Keratinocyte (primary cell): Measurements from ENCODE around the gene KLF6. TPM values are rescaled to one million over a fixed set of nuclear protein-coding genes. Genes with fewer than 3 reads are reported as not detected.

Experiments used
- DNase-seq: peaks from one replicate; pipeline ENCODE4 v3.0.0-alpha.2; 2011; ENCODE audit warnings: low read depth, missing footprints, low spot score
- FAIRE-seq: peaks from 2 replicates; lab custom pipeline; 2011; peaks lifted over from hg19 to GRCh38; lab: Jason Lieb, UNC
- H2AFZ ChIP-seq: 2 replicates; pipeline ENCODE4 v1.6.0; 2012; ENCODE audit warnings: low read length, control low read depth, inconsistent platforms; ENCODE audit not compliant: control insufficient read depth
- H3K27ac ChIP-seq: 2 replicates; pipeline ENCODE4 v1.5.1; 2011; ENCODE audit warnings: low read length; ENCODE audit not compliant: control insufficient read depth, insufficient read depth
- H3K27me3 ChIP-seq: 3 replicates; pipeline ENCODE4 v1.6.0; 2011; ENCODE audit warnings: low read length; ENCODE audit not compliant: control insufficient read depth, insufficient read depth; ENCODE audit errors: extremely low read depth
- H3K36me3 ChIP-seq, 2 experiments: 2 replicates in 1 of 2; 3 replicates in 1 of 2; pipeline ENCODE4 v1.5.1; 2011; ENCODE audit warnings: low read length in 2 of 2, mild to moderate bottlenecking in 1 of 2; ENCODE audit not compliant: control insufficient read depth in 2 of 2, insufficient read depth in 2 of 2; ENCODE audit errors: extremely low read depth in 1 of 2
- H3K4me1 ChIP-seq: 3 replicates; pipeline ENCODE4 v1.5.1; 2011; ENCODE audit warnings: low read length; ENCODE audit not compliant: control insufficient read depth, insufficient read depth; ENCODE audit errors: extremely low read depth
- H3K4me2 ChIP-seq: 3 replicates; pipeline ENCODE4 v1.6.0; 2011; ENCODE audit warnings: low read depth, low read length; ENCODE audit not compliant: control insufficient read depth, insufficient read depth; ENCODE audit errors: extremely low read depth
- H3K4me3 ChIP-seq, 3 experiments: fragments of 200-600 bp in 1 of 3; sonication (generic) in 1 of 3; 2 replicates in 2 of 3; 3 replicates in 1 of 3; pipeline ENCODE4 v1.5.1; 2011 to 2016; ENCODE audit warnings: low read length in 3 of 3, mild to moderate bottlenecking in 3 of 3, control low read depth in 2 of 3, inconsistent platforms in 1 of 3, low read depth in 1 of 3, mixed read lengths in 1 of 3, mixed run types in 1 of 3, moderate library complexity in 1 of 3; ENCODE audit not compliant: control insufficient read depth in 2 of 3, insufficient read depth in 2 of 3; ENCODE audit errors: extremely low read depth in 1 of 3
- H3K79me2 ChIP-seq: 2 replicates; pipeline ENCODE4 v1.6.0; 2012; ENCODE audit warnings: low read length; ENCODE audit not compliant: control insufficient read depth, insufficient read depth
- H3K9ac ChIP-seq: 3 replicates; pipeline ENCODE4 v1.6.0; 2011; ENCODE audit warnings: low read length; ENCODE audit not compliant: control insufficient read depth, insufficient read depth; ENCODE audit errors: extremely low read depth
- H3K9me1 ChIP-seq: 3 replicates; pipeline ENCODE4 v1.6.0; 2011; ENCODE audit warnings: low read length; ENCODE audit not compliant: control insufficient read depth, insufficient read depth; ENCODE audit errors: extremely low read depth
- H3K9me3 ChIP-seq: 2 replicates; pipeline ENCODE4 v1.5.1; 2012; ENCODE audit warnings: low read depth, low read length; ENCODE audit not compliant: control insufficient read depth
- H4K20me1 ChIP-seq: 3 replicates; pipeline ENCODE4 v1.6.0; 2011; ENCODE audit warnings: low read length; ENCODE audit not compliant: control insufficient read depth, insufficient read depth; ENCODE audit errors: extremely low read depth
- EZH2 ChIP-seq: IDR thresholded peaks from one replicate; pipeline ENCODE4 v1.6.1; 2012; ENCODE audit warnings: inconsistent platforms, mild to moderate bottlenecking, low read length, moderate library complexity
- dilution Hi-C: fragments of 300-500 bp; cut with MboI; formaldehyde crosslinking; loops from one replicate; pipeline ENCODE4 v1.7.0; 2020; ENCODE audit warnings: low sequenced_read_pairs; ENCODE audit not compliant: extremely low pct_ligation_motif_present
- polyA plus RNA-seq, 5 experiments: library from polyadenylated mRNA; depleted of rRNA in 3 of 5; stranded (reverse) in 3 of 5; stranded (forward) in 1 of 5; unstranded in 1 of 5; fragments of >200 nt; gene quantifications; 1 replicate in 1 of 5; 2 replicates in 3 of 5; 3 replicates in 1 of 5; pipeline versions ENCODE4 v1.2.1 to v1.2.3, GENCODE V29; 2011 to 2012; ENCODE audit warnings: missing spikeins in 2 of 5, low read depth in 1 of 5, low replicate concordance in 1 of 5
- TF ChIP-seq, protein P1 (sequence below), 3 experiments: IDR thresholded peaks in 1 of 3; conservative IDR thresholded peaks in 1 of 3; optimal IDR thresholded peaks in 1 of 3; 2 replicates in 2 of 3; 3 replicates in 1 of 3; pipeline versions ENCODE3 to v1.5.1; 2011; ENCODE audit warnings: low read length in 3 of 3, mild to moderate bottlenecking in 3 of 3, moderate library complexity in 2 of 3, control low read depth in 1 of 3, inconsistent platforms in 1 of 3; ENCODE audit not compliant: insufficient read depth in 2 of 3; ENCODE audit errors: extremely low read depth in 1 of 3

The KLF6 gene
- polyA plus RNA-seq, 1 donor (not counting 4 experiments of a cell fraction or from before 2014, with no cell fraction given) = 250 TPM

DNA sequence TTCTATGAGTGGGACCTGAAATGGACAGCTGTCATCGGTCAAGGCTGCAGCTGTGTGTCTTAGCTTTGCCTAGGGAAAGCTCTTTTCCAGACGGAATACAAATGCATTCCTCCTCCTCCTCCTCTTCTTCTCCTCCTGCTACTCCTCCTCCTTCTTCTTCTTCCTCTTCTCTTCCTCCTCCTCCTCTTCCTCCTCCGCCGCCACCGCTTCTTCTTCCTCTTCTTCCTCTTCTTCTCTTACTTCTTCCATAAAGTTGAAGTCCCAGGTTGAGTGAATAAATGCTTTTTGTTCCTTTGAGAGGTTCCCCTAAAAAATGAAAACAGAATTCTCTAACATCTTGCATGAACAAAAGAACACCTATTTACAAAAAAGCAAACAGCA lies 28.7 kb downstream of the KLF6 start:
- Histone ChIP-seq H3K36me3 (no peaks in the 10 kb centered on the region), H3K9me3 (no peaks in the 10 kb centered on the region), H3K9ac (no peak overlapping the region), H3K4me3 (no peak overlapping the region), H3K27me3 (no peaks in the 10 kb centered on the region), H3K4me2 (no peak overlapping the region), H2AFZ (no peak overlapping the region), H3K4me1 (peaks cover 41% of the 10 kb centered on the region), H4K20me1 (no peaks in the 10 kb centered on the region), H3K79me2 (no peaks in the 10 kb centered on the region), H3K9me1 (no peaks in the 10 kb centered on the region), H3K27ac (no peak overlapping the region)
- DNase-seq = no peak
- TF ChIP-seq, protein P1, sequence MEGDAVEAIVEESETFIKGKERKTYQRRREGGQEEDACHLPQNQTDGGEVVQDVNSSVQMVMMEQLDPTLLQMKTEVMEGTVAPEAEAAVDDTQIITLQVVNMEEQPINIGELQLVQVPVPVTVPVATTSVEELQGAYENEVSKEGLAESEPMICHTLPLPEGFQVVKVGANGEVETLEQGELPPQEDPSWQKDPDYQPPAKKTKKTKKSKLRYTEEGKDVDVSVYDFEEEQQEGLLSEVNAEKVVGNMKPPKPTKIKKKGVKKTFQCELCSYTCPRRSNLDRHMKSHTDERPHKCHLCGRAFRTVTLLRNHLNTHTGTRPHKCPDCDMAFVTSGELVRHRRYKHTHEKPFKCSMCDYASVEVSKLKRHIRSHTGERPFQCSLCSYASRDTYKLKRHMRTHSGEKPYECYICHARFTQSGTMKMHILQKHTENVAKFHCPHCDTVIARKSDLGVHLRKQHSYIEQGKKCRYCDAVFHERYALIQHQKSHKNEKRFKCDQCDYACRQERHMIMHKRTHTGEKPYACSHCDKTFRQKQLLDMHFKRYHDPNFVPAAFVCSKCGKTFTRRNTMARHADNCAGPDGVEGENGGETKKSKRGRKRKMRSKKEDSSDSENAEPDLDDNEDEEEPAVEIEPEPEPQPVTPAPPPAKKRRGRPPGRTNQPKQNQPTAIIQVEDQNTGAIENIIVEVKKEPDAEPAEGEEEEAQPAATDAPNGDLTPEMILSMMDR (optimal IDR thresholded peaks at IDR 0.05 in 1 of 3, IDR thresholded peaks at IDR 0.05 in 1 of 3, conservative IDR thresholded peaks at IDR 0.05 in 1 of 3; ENCODE audit: extremely low read depth in 1 of 3, insufficient read depth in 2 of 3, low read length in 3 of 3) = no peak
- TF ChIP-seq EZH2 = no peak
- dilution Hi-C loops = no loop called here
- no peak for FAIRE-seq

DNA sequence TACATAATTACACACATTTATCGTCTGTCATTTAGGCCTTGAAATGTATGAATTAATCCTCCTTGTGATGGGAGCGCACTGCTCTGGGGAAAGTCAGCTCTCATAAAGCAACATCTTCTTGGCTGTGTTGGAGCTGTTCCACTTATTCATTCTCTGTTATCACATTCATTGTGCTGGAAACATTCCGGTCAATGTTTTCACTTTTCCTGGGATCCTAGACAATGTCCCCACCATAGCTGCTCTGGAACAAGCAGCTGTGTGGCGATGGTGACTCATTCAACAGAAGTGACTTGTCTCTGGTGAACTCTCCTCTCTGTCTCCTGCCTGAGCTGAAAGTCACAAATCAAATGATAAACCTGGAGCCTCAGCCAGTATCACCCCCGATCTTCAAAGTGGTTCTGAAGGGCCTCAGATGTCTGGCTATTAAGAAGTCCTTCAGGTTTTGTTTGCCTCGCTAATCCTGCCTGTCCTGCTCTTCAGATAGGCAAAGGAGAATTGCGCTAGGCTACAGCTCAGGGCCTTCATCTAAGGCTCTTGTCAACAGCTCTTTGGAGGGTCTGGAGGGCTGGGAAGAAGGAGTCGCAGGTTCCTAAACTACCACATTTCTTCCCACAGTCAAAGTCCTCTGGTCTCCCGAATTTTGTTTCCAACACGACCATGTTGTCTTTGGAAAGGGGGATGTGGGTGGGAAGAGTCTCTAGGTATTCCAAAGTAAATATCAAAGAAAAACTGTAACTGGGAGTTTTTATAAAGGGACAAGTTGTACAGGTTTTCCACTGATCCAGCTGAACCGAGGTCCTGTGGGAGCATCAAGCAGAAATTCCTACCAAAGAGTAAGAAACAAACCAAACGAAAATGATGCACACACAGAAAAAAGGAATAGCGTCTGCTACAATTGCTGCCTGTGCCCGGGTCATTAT lies 29.3 kb downstream of the KLF6 start:
- H4K20me1 ChIP-seq = no peaks in the 10 kb centered on the region
- no peaks in the 10 kb centered on the region for H3K9me1 ChIP-seq
- H3K4me2 ChIP-seq = peak overlapping the region; percentile 27
- peak overlapping the region; percentile 35 for H3K9ac ChIP-seq
- H3K36me3 ChIP-seq = no peaks in the 10 kb centered on the region
- TF ChIP-seq EZH2 = no peak
- dilution Hi-C loops = no loop called here
- H3K4me1 ChIP-seq = peaks cover 40% of the 10 kb centered on the region
- no peaks in the 10 kb centered on the region for H3K79me2 ChIP-seq
- DNase-seq (no peak), FAIRE-seq (no peak)
- H3K4me3 ChIP-seq = no peak overlapping the region
- no peaks in the 10 kb centered on the region for H3K27me3 ChIP-seq
- no peaks in the 10 kb centered on the region for H3K9me3 ChIP-seq
- no peak overlapping the region for H2AFZ ChIP-seq
- peak overlapping the region; percentile 94 for H3K27ac ChIP-seq
